ENCODE data around the gene BRINP3. TPM values are rescaled to one million over a fixed set of nuclear protein-coding genes. Genes with fewer than 3 reads are reported as not detected.

Gene BRINP3
- total RNA-seq, 1 experiment from 2014 or later, result not detected

- DNase-seq (ENCODE audit: low read depth), result no peak
These were observed 25.3 kb downstream of the BRINP3 start for GRCh38 chr1:190452272-190452848.

GRCh38 chr1:190444464-190444863, 33.2 kb downstream of the BRINP3 start:
- no peak for DNase-seq (ENCODE audit: low read depth)

DNA sequence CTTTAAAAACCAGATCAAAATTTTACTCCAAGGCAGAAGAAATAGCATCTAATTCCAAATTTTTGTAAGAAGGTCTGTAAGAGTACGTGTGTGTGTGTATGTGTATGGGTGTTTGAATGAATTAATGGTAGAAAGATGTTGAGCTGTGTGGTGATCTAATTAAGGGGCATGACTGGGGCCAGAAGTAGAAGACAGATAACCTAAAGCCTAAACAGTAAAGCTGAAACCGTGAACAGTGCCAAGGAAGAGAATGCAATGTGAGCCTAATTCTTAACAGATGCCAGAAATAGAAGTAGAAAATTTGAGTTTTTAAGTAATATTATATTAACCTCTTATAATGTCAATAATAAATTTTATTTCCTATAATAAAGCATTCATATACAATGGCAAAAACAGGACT, 38.2 kb downstream of the BRINP3 start:
- DNase-seq (ENCODE audit: low read depth), result no peak

- DNase-seq (ENCODE audit: low read depth), result peak; percentile 9
These were observed 41.0 kb downstream of the BRINP3 start for GRCh38 chr1:190436615-190437014.

DNA sequence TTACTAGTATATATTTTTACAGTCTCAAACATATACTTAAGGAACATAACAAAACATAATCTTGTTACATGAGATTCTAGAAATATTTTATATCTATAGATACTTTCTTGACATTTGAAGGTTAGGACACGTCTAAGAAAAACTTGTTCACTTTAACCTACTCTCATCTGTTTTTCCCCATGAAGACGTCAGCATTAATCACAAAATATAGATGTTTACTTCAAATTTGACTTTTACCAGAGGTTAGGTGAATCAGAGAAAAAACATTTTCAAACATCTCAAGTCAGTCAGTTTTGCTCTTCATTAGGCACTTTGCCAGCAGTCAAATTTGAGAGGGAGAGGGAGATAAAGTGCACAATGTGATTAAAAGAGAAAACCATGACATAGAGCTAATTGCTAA, 47.7 kb downstream of the BRINP3 start:
- no peak for DNase-seq (ENCODE audit: low read depth)

DNA sequence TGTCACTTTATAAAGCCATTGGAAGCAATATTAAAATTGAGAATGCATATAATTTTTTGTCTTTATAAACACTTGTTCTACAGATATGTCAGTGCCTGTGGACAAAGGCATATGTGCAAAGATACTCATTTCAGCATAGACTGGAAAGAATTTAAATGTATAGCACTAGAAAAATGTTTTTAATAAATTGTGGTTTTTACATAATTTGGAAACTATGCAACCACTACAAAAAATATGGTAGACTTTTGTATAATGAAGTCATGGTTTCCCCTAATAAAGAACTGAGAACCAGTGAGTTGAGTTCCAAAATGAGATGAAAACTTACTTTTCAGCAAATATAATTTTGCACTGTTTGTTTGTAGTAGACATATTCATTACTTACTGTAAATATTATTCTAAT, 48.5 kb downstream of the BRINP3 start:
- DNase-seq (ENCODE audit: low read depth), result no peak

GRCh38 chr1:190416239-190416638, 61.4 kb downstream of the BRINP3 start:
- DNase-seq (ENCODE audit: low read depth), result no peak

GRCh38 chr1:190413142-190413541, 64.5 kb downstream of the BRINP3 start:
- no peak for DNase-seq (ENCODE audit: low read depth)

GRCh38 chr1:190403402-190403801, 74.3 kb downstream of the BRINP3 start:
- DNase-seq (ENCODE audit: low read depth), result no peak

DNA sequence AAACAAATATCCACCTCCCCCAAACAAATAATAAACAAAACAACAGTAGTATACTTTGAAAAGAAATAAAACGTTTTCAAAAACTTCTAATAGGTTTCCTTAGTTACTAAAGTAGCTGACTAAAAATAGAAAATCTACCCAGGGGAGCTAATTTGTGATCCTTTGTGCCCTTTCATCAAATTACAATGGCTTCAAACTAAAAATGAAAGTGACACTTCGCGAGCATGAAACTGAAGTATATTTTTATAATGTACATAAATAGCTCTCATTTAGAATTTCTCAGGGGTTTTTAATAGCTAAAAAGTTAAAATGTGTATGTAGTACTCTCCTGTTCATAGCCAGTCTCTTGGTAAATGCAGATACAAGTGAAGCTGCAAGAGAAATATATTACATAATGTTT, 78.4 kb downstream of the BRINP3 start:
- no peak for DNase-seq (ENCODE audit: low read depth)

DNA sequence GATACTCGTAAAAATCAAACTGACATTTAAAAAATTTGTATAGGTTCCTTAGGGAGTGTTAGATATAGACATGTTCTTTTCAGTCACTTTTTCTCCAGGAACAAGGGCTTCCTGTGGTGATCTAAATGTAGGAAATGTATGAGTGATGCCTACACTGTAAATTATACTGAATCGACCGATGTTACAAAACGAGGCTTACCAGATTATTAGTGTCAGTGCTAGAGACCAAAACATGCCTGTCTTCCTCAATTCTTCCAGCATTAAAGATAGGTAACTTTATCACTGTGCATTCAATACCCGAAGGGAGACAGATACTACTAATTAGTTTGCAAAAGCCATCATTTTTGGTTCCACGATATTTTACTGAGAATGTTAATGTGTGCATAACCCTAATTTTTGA, 86.1 kb downstream of the BRINP3 start:
- no peak for DNase-seq (ENCODE audit: low read depth)

DNA sequence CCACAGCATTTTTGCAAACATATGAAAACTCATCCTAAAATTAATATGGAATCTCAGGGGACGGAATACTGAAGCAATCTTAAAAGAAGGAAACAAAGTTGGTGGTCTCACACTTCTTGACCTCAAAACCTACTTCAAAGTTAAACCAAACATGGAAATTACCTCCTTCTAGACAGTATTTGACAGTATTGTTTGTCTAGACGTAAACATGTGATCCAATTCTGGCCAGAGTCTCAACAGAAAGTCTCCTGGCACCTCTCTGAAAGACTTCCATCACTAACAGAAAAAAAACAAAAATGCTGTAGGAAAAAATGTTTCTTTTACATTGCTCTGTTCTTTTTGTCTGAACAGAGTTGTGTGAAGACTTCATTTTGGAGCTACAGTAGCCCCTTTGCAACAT, 99.7 kb downstream of the BRINP3 start:
- no peak for DNase-seq (ENCODE audit: low read depth)

DNA sequence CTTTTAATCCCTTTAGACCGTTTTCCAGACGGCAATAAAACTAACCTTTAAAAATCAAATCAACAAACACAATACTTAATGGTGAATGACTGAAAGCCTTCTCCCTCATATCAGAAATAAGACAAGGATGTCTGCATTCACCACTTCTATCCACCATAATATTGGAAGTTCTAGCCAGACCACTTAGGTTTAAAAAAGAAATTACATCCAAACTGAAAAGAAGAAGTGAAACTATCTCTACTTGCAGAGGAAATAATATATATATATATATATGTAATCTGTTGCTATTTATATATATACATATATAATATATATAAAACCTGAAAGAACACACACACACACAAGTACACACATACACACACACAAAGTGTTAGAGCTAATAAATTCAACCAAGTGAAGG, 100.4 kb downstream of the BRINP3 start:
- no peak for DNase-seq (ENCODE audit: low read depth)

DNA sequence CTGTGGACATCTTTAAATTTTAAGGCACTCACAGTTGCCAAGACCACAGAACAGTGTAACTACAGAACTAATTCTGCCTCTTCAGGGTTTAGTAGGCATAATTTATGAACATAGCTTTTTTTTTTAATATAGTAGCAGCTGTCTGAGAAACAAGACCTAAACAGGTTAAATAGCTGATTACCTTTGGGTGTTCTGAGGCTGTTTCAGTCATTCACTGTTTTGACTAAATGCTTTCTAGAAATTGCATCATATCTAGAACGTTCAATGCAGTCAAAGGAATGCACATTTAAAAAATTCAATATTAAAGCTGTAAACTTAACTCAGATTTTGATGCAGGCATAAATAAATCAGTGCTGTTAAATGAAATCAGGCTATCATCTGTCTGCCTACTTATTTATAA, 101.6 kb downstream of the BRINP3 start:
- DNase-seq (ENCODE audit: low read depth), result no peak

- no peak for DNase-seq (ENCODE audit: low read depth)
These were observed 103.8 kb downstream of the BRINP3 start for GRCh38 chr1:190373705-190374336.

DNA sequence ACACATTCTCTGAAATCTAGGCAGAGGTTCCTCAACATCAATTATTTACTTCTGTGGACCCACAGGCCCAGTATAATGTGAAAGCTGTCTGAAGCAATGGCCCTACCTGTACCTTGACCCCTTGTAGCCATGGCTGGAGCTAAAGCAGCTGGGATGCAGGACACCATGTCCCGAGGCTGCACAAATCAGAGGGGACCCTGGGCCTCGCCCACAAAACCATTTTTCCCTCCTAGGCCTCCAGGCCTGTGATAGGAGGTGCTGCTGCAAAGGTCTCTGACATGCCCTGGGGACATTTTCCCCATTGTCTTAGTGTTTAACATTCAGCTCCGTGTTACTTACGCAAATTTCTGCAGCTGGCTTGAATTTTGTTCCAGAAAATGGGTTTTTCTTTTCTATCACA, 110.5 kb downstream of the BRINP3 start:
- no peak for DNase-seq (ENCODE audit: low read depth)

DNA sequence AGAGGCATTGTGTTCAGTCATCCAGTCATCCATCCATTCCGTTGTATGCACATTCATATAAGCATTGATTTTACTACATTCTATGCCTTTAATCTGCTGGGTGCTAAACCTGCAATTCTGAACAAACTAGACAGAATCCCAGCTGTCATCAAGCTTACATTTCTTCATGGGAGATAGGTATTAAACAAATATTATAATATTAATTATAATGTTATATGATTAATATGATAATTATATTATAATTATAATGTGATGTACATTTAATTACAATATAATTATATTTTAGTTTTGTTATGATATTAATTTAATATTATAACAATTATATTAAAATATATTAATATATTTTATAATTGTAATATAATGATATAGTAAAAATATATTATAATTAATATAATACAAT, 112.4 kb downstream of the BRINP3 start:
- no peak for DNase-seq (ENCODE audit: low read depth)

GRCh38 chr1:190353538-190354101, 124.0 kb downstream of the BRINP3 start:
- no peak for DNase-seq (ENCODE audit: low read depth)

DNA sequence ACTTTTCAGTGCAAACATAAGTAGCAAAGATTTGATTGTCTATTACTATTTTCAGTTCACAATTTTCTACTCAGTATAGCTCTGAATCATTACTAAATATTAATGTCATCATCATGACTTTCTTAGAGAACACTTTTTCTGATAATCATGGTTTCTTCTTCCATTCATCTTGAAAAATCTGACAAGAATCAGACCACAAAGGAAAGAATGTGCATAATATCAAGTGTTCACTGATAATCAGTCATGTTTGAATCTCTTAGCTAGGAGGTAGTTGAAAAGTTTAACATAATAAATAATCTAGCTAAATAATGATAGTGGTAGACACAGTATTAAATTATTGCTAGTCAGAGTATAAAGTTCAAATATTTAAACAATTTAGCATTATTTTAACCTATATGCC, 133.2 kb downstream of the BRINP3 start:
- no peak for DNase-seq (ENCODE audit: low read depth)

GRCh38 chr1:190338829-190339228, 138.8 kb downstream of the BRINP3 start:
- DNase-seq (ENCODE audit: low read depth), result no peak

DNA sequence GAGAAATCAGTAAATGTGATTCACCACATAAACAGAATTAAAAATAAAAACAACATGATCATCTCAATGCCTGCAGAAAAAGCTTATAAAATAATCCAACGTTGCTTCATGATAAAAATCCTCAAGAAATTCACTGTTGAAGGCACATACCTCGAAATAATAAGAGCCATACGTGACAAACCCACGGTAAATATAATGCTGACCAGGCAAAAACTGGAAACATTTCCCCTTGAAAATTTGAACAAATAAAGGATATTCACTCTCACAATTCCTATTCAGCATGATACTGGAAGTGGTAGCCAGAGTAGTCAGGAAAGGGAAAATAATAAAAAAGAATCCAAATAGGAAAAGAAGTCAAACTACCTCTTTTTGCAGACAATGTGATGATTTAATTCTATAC, 148.8 kb downstream of the BRINP3 start:
- no peak for DNase-seq (ENCODE audit: low read depth)

- DNase-seq (ENCODE audit: low read depth), result no peak
These were observed 149.3 kb downstream of the BRINP3 start for GRCh38 chr1:190328361-190328760.

GRCh38 chr1:190327271-190327670, 150.4 kb downstream of the BRINP3 start:
- no peak for DNase-seq (ENCODE audit: low read depth)

- DNase-seq (ENCODE audit: low read depth), result no peak
These were observed 154.1 kb downstream of the BRINP3 start for GRCh38 chr1:190323530-190323929.
